Right forelimb (tissue), 1 donor: ENCODE results near the gene SKAP2.

Experiments
- DNase-seq: peaks from one replicate; pipeline ENCODE4 v3.0.0-alpha.2; 2018

SKAP2 gene

DNA sequence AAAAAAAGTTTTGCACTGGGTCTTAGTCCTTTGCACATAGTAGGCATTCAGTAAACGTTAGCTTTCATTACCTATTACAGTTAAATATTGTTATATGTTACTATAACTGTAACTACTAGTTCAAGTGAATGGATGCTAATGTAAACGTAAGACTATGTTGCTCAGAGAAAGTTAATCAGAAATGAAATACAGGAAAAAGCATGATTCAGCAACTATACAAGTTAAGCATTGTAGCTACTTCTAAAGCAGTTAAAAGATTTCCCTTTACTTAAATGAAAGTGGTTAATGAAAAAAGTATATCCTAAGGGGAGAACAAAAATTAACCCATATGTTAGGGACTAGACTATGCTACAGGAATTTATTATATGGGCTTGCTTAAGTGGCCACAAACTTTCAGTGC is 121.2 kb downstream of the SKAP2 start:
- DNase-seq = no peak

DNA sequence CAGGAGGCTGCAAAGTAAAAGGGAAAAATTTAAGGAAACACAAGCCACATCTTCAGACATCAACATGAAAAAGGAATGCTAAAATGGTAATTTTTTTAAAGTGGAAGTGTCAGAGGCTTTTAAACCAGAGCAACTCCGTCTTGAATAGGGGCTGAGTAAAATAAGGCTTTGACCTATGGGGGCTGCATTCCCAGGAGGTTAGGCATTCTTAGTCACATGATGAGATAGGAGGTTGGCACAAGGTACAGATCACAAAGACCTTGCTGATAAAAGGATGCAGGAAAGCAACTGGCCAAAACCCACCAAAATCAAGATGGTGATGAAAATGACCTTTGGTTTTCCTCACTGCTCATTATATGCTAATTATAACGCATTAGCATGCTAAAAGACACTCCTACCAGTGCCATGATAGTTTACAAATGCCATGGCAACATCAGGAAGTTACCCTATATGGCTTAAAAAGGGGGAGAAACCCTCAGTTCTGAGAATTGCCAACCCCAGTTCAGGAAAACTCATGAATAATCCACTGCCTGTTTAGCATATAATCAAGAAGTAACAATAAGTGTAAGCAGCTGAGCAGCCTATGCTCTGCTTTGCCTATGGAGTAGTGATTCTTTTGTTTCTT is 128.3 kb downstream of the SKAP2 start:
- DNase-seq = no peak

DNA sequence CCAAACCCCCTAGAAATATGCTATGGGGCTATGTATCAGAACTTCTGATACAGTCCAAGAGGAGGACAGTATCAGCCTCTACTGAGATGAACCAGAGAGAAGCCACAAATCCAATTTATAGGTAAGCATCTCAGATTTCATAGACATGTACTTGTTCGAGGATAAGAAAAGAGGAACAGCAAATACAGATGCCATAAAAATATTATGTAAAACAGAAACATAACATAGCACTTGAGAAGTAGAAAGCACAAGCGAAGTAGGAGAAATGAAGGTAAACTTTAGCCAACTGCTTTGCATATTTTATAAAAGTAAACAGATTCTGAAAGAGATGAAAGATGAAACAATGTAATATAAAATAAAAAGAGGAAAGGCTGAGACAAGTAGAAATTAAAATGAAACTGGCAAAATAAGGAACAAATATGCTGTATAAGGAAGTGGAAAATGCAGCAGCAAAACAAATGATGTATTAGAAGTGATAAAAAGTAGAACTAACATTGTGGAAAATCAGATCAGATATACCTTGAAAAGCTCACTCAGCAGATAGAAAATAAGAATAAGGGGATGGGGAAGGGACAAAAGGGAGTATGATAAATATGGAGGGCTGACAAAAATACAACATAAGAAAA is 135.1 kb downstream of the SKAP2 start:
- DNase-seq = no peak

DNA sequence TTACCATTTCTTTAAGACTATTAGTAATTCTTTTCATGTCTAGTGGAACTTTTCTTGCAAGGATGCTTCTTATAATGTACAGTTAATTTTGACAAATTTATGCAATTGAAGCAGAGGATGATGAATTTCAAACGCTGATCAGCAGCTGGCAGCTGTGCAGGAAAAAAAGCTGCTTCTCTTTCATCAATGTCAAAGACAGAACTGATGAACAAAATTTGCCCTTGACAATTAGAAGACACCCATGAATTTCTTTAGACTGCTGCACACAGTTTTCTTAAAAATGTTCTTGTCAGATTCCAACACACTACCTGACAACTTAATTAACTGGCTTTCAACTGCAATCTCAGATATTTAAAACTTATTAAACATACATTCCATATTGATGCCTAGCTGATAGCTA is 138.3 kb downstream of the SKAP2 start:
- no peak for DNase-seq

DNA sequence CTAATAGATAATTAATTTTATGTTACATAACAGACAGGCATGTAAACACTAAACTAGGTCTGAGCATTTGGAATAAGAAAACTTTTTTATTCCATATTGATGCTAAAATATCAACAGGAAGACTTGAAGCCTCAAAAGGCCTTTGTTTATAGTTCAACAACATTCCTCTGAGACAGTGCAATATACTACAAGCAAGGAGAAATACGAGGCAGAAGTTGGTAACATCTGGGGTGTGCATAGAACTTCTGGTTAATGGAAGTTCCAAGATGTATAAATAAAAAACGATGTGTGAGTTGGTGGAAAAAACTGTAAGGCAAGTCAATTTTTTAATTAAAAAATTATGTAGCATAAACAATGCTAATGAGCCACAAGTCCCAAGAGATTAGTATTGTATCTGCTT is 139.6 kb downstream of the SKAP2 start:
- no peak for DNase-seq

DNA sequence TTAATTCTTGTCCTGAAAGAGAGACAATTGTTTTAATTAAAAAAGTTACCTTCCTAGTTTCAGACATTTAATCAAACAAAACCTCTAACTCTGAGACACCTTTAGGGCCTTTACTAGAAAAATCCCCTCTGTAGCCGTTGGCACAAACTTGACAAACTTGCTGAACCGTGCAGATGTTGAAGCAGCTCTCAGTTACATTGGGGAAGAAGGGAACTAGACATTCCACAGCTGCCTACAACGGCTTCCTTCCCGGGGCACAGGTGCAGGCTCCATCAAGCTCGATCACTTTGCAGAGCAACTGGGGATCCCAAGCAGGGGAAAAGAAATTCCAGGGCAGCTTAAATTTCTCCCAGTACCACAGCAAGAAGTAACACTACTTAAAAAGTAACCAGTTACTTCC is 141.3 kb downstream of the SKAP2 start:
- DNase-seq = no peak

DNA sequence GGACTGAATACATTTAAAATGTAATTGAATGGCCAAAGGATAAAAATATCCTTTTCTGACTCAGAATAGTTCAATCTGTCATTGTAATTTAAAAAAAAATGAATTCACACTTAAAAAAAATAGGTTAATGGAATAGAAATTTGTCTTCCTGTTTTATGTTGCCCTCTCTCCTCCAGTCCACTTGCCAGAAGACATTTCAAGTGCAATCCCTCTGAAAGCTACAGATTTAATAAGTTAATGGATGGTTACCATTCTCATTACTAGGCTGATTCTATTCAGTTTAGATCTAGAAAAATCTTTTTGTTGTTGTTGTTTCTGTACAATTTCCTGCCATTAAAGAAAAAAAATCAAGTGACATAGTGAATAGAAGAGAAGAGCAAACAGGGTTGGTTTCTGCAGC is 142.9 kb downstream of the SKAP2 start:
- no peak for DNase-seq

DNA sequence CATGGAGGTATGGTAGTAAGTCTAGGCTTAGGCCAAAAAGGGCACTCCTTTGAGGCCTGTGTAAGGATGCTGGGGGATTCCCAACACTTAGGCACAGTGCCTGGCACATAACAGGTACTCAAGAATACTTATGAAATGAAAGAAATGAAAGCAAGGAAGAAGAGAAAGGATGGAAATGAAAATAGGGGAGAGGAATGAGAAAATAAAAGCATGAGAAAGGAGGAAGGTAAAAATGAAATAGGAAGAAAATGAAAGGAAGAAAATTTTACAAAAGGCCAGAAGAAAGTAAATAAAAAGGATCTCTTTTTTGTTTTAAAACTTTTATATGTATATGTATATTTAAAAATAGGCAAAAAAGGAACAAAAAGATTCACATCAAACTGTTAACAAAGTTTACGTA is 146.3 kb downstream of the SKAP2 start:
- DNase-seq = no peak

DNA sequence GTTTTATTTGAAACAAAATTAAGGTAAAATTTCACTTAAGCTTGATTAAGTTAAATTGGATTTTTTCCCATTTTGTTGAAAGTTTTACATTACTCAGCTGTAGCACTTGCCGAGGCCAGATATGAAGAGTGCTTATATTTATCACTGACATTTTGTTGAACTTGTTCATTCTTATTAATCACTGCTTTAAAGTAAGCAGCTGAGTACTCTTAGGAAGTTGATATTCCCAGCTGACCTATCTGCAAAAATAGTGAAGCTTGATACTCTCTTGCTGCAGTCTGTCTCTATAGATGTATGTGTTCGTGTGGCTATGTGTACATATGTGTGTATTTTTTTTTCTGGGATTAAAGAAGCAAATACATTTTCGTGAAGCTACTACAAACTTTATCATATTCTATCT is 150.0 kb downstream of the SKAP2 start:
- DNase-seq = no peak

DNA sequence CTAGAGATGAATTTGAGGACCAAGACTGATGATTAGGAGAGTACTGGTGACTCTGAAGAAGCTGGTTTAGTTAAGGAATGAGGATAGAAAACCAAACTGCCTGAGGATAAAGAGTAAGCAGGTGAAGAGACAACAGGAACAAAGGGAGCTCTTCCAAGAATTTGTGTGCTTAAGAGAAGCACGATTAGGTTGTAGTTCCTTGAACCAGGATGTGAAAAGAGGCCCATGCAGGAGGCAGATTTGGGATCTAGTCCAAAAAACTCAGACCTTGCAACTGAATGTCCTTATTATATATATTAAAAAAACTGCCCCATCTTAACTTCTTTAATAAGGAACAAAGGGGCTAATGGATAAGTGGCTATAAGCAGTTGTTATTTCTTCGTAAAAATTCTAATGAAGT is 150.4 kb downstream of the SKAP2 start:
- DNase-seq = no peak

DNA sequence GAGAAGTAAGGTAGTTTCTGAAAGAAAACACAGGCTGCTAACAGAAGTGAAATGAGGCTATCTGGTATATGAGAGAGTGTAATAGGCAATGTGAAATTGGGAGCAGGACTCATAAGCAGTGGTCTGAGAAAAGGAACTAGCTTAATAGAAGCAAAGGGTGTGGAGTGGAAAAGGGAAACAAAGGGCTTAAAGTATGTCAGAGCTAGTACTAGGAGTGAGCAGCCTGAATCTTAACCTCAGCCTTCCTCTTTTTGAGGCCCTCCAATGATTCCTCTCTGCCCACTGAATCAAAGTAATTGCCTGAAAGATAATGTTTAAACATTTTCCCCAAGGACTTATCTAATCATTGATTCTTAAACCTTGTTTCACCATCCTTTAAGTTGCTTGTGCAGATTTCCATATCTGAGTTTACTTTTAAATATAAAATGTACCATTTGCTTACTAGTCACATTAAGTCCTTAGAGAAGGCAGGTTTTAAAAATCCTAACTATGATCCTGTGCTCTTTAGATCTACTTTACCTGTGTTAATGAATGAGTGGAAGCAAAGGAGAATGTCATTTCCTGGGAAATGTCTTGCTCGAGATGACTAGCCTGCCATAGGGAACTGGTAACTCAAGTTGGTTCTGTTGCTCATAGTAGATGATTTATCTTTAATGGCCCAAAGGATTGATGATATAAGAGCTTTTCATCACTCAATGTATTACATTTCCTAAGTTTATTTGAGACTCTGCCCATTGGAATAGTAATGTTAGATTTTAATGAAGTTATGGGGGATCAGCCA is 155.0 kb downstream of the SKAP2 start:
- DNase-seq = no peak

DNA sequence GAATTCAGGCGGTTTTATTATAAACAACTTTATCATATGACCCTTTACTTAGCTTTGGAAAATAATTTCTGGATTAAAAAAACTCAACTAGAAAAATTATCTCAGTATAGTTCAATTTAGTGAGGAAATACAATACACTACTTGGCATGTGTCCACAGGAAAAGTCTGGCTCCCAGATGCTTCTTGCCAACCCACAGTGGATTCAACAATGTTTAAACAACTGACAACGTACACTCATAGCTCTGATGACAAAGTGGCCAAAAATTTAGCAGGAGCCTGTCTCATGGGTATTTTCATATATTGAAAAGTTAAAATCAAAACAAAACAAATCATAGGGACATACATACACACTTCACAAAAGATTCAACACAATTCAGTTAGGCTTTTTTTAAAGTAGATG is 158.8 kb downstream of the SKAP2 start:
- no peak for DNase-seq

DNA sequence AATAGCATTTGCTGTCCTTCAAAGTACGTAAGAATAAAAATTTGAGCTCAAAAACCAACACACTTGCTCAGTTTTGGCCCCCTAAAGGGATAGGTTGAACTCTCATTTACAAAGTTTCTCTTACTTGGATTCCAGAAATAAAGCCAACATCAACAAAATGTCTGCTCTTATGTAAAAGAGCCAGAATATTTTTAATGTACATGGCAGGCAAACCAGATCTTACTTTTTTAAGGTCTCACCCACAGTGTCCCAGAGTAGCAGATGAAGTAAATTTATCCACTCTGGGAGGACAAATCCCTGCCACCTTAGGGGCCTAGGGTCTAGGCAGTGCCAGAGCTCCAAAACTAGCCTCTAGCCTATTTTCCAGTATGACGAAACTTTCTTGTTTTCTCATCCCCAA is 159.6 kb downstream of the SKAP2 start:
- DNase-seq = no peak

DNA sequence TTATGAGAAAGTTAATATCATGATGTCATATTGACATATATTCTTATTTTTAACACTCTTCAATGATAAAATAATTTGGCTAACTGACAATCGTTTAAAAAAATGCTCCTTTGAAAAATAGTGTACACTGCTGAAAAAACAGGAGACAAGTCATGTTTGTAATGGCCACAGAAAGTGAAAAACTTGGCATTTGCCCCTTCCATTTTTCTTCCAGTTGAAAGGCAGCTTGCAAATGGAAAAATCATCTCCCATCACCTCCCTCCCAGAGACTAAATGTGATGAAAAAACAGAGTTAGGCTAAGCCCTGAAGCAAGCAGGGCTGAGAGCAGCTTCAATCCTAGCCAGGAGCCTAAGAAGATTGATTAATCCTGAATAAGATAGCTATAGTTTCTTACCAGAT is 160.4 kb downstream of the SKAP2 start:
- no peak for DNase-seq

DNA sequence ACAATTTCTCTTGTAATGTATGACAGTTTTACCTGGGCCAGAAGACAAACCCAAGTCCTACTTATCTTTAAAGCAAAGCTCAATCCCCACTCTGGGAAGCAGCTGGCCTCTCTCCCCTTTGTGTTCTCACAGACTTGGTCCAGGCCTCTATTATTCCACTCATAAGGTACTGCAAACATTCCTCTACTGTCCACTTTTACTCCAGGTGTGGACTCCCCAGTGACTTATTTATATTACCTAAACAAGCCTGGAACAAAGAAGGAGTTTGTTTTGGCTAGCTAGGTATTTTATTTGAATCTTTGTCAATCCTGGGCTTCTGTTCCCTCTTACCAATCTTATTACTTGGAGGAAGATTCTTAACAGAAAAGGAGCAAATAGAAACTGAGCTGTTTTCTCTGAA is 163.5 kb downstream of the SKAP2 start:
- DNase-seq = no peak

DNA sequence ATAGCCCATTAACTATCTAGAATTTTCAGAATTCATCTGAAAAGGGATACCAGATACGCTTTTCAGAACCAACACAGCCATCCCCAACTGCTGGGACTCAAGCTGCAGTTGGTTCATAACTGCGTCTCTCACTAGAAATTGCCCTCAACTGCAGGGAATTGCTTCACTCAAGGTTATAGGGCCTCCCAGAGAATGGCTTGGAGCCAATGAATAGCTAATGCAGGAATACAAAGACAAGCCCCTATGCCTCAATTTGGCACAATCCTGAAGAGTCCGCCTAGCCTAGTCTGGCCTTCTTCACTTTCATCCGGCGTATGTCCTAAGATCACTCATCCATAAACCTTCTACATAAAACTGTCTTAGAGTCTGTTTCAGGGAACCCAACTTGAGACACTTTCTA is 164.0 kb downstream of the SKAP2 start:
- DNase-seq = no peak

DNA sequence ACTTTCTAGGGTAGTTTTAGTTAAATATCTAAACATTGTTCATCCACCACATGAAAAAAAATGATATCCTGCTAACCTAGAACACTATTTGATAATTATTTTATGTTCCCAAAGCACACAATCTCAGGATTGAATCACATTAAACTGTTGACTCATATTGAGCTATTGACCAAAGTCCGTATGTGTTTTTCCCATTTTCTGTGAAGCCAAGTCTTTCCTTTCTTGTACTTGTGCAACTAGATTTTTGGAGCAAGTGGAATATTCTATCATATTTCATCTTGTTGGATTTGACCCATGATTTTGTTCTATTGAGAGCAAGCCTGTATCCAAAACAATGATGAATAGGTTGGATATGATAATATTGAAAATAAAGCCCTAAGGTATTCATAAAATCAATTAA is 164.6 kb downstream of the SKAP2 start:
- DNase-seq = no peak

DNA sequence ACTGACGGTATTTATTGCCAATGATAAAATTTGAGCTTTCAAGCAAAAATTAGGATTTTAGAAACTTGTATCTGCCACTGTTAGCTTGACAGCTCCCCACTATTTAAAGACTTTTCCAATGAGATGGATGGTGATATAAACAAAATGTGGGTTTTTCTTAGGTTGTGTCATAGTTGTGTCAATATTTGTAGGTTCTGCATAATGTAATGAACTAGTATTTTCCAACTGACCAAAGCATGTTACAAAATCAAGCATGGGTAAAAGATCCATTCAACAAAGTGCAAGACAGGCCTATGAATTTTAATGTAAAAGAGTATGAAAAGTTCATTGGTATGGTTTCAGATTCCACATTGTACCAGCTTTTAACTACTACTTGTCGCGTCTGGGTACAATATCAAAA is 165.6 kb downstream of the SKAP2 start:
- DNase-seq = no peak

DNA sequence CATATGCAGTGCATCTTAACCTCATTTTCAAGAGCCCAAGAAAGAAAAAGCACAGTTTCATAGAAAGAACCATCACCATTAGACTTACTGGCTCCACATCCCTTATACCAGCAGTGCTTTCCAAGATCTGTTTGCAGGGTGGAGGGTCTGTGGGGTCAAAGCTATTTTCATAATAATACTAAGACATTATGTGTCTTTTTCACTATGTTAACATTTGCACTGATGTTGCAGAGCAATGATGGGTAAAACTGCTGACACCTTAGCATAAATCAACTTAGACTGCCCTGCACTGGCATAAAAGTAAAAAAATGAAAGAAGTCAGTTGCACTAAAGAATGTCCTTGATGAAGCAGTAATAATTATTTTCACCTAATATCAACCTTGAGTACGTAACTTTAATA is 166.2 kb downstream of the SKAP2 start:
- DNase-seq = no peak

DNA sequence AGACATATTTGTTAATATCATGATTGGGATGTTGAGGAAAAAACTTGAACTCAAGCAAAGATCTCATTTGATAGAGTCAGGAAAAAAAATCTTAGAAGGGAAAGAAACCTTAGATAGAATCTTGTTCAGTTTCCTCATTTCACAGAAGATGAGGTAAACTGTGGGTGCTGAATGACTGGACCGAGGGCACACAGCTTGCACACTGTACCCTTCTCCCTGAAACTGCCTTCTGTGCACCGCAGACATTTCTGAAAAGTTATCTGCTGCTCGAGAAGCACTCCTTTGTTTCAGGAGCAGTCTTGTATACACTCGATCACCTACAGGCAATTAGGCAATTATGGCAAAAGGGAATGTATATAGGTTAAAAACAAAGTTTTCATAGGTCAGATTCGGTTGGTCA is 167.4 kb downstream of the SKAP2 start:
- no peak for DNase-seq

DNA sequence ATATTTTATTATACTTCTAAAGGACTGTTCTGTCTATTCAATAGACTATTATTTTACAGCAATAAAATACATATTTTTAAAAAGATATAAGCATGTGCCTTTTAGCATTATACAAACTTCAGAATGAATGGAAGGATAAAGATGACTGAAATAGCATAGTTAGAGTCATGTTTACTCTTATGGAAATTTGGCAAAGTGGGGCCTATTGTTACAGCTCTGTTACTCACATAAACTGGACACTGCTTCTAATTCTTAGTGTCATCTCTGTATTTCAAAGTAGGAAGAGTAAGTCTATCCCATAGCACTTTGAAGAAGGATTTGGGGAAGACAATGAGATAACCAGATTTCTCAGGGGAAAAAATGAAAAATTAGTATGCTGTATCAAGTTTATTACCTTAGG is 168.2 kb downstream of the SKAP2 start:
- DNase-seq = no peak

DNA sequence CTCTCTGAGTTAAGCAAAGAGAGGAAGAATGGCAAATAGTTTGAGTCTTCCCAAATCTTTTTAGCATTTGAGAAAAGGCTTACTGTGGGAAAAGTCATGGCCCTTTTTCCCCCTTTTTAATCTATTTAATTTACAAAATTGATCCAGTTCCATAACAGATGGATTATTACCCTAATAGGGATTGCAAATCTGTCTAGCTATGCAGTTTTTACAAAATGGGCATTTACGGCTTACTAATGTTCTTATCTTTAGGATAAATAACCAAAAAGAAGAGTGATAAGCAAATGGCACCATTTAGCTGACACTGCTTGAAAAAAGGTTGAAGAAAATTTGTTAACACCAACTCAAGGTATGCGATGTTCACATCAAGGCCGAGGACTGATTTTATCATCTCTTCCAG is 169.7 kb downstream of the SKAP2 start:
- DNase-seq = no peak

DNA sequence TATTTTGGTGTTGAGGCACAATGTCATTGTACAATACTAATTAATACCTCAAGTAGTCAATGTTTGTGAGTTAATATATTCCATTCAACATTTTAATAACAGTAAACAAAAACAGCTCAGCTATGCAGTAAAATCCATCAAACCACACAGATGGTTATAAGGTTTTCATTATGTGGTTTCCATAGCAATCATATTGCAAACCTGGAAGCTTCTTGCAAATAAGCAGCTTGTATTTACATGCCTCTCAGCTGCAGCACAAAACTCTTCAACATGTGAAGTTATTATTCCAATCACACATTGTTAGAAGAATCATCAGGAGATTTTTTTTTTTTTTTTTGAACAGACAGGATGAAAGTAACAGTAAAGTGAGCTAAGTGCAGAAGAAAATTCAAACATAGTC is 170.2 kb downstream of the SKAP2 start:
- DNase-seq = no peak

DNA sequence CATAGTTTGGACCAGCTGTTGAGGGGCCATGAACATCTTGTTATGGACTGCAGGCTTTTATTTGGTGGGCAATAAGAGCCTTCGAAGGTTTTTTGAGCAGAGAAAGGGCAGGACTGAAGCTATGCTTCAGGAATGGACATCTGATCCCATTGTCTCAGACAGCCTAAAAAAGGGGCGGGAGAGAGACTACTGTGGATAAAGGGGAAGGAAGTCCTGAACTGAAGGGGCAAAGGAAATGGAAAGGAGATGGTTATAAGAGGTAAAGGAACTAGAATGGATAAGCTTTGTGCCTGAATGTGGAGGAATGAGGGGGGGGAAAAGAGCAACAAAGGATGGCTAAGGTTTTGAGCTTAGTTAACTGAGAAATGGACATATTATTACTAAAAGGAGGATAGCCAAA is 172.5 kb downstream of the SKAP2 start:
- no peak for DNase-seq

DNA sequence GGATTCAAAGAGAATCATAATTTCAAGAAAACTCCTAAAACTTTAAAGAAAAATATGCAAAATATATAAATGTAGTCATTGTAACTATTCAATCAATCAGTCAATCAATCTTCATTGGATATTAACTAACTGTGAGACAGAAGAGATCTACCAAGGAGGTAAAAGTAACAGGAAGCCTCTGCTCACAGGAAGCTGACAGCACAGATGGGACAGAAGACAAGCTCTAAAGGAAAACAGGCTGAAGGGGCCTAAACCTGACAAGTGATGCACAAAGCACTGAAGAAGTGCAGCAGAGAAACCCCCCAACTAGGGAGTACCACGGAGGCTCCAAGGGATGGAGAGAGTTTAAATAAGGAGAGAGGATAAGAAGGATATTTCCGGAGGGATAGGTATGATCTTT is 173.0 kb downstream of the SKAP2 start:
- DNase-seq = no peak
